Activated naive CD4-positive, alpha-beta T cell treated with anti-CD3 and anti-CD28 coated beads for 36 hours (primary cell): ENCODE data around the gene RELA. TPM values are rescaled to one million over a fixed set of nuclear protein-coding genes. Genes with fewer than 3 reads are reported as not detected.

Experiments
- CTCF ChIA-PET: fragments of 350-600 bp; sonication (Branson Sonifier 250); formaldehyde crosslinking; loops from one replicate; lab custom pipeline; 2021; ENCODE audit warnings: antibody characterized with exemption; lab: Charles Lee
- DNase-seq: peaks from one replicate; pipeline ENCODE4 v3.0.0-alpha.2; 2020
- H3K27ac Mint-ChIP-seq: one replicate; pipeline ENCODE4 v1.8.0; 2021; ENCODE audit warnings: mild to moderate bottlenecking, mixed read lengths
- H3K27me3 Mint-ChIP-seq: one replicate; pipeline ENCODE4 v1.8.0; 2021; ENCODE audit warnings: low read depth, mixed read lengths
- H3K36me3 Mint-ChIP-seq: one replicate; pipeline ENCODE4 v1.8.0; 2021; ENCODE audit warnings: low read depth, mixed read lengths
- H3K4me1 Mint-ChIP-seq: one replicate; pipeline ENCODE4 v1.8.0; 2021; ENCODE audit warnings: low read depth, mixed read lengths
- H3K4me3 Mint-ChIP-seq: one replicate; pipeline ENCODE4 v1.8.0; 2021; ENCODE audit warnings: mild to moderate bottlenecking, moderate library complexity, mixed read lengths
- H3K9me3 Mint-ChIP-seq: one replicate; pipeline ENCODE4 v1.8.0; 2021; ENCODE audit warnings: mixed read lengths
- intact Hi-C: fragments of 100-400 bp; cut with micrococcal nuclease; formaldehyde crosslinking; loops from one replicate; pipeline ENCODE4 v1.15.1; 2023
- total RNA-seq, 2 experiments: library from RNA; stranded (reverse); gene quantifications; one replicate each; pipeline ENCODE4 v1.2.3, GENCODE V29; 2021

The RELA gene
- total RNA-seq, 2 experiments from 2014 or later: 66.9 to 68.5 TPM

GRCh38 chr11:65613091-65613928 is 49.4 kb downstream of the RELA start:
- DNase-seq: peak; percentile 33
- peaks cover 19% of the 10 kb centered on the region for H3K36me3 Mint-ChIP-seq
- no peaks in the 10 kb centered on the region for H3K27me3 Mint-ChIP-seq
- no peaks in the 10 kb centered on the region for H3K9me3 Mint-ChIP-seq
- intact Hi-C loops: no loop called here
- H3K27ac Mint-ChIP-seq: peak overlapping the region; percentile 72
- peak overlapping the region; percentile 95 for H3K4me3 Mint-ChIP-seq
- H3K4me1 Mint-ChIP-seq: peaks cover 52% of the 10 kb centered on the region
- CTCF ChIA-PET: interaction anchor here (0.9 to 1.8 kb wide), 6 partner anchors 19 to 298 kb away, joined by 3 to 13 read pairs (median 4); partner anchors contain the start of gene FAM89B

GRCh38 chr11:65612691-65613090 is 50.0 kb downstream of the RELA start:
- intact Hi-C loops: no loop called here
- Mint-ChIP-seq H3K9me3 (no peaks in the 10 kb centered on the region), H3K4me1 (peaks cover 49% of the 10 kb centered on the region), H3K27me3 (no peaks in the 10 kb centered on the region), H3K4me3 (peak overlapping the region; percentile 95), H3K36me3 (peaks cover 18% of the 10 kb centered on the region), H3K27ac (peak overlapping the region; percentile 5)
- CTCF ChIA-PET: interaction anchor here (0.9 to 1.8 kb wide), 5 partner anchors 19 to 297 kb away, joined by 3 to 13 read pairs (median 3); no protein-coding TSS in a partner anchor
- DNase-seq: no peak

- H3K4me1 Mint-ChIP-seq: peaks cover 42% of the 10 kb centered on the region
- no peaks in the 10 kb centered on the region for H3K27me3 Mint-ChIP-seq
- DNase-seq: no peak
- H3K4me3 Mint-ChIP-seq: peak overlapping the region; percentile 95
- CTCF ChIA-PET: interaction anchor here (1.0 to 1.8 kb wide), 3 partner anchors 18 to 71 kb away, joined by 3 to 13 read pairs (median 9); no protein-coding TSS in a partner anchor
- intact Hi-C loops: no loop called here
- H3K27ac Mint-ChIP-seq: peak overlapping the region; percentile 59
- H3K36me3 Mint-ChIP-seq: peaks cover 15% of the 10 kb centered on the region
- H3K9me3 Mint-ChIP-seq: no peaks in the 10 kb centered on the region
These were observed 50.7 kb downstream of the RELA start for GRCh38 chr11:65611758-65612603.

GRCh38 chr11:65611028-65611757 is 51.5 kb downstream of the RELA start:
- no peak for DNase-seq
- Mint-ChIP-seq H3K27me3 (no peaks in the 10 kb centered on the region), H3K36me3 (peaks cover 10% of the 10 kb centered on the region), H3K4me3 (no peak overlapping the region), H3K27ac (peak overlapping the region; percentile 59), H3K4me1 (peaks cover 35% of the 10 kb centered on the region), H3K9me3 (no peaks in the 10 kb centered on the region)
- intact Hi-C loops: no loop called here
- CTCF ChIA-PET: no interaction called here

- Mint-ChIP-seq H3K36me3 (peaks cover 13% of the 10 kb centered on the region), H3K27me3 (no peaks in the 10 kb centered on the region), H3K27ac (peak overlapping the region; percentile 59), H3K4me1 (peaks cover 35% of the 10 kb centered on the region), H3K4me3 (no peak overlapping the region), H3K9me3 (no peaks in the 10 kb centered on the region)
- CTCF ChIA-PET: interaction anchor here (0.6 kb wide), 1 partner anchor 37 kb away, joined by 3 read pairs; no protein-coding TSS in a partner anchor
- intact Hi-C loops: no loop called here
- no peak for DNase-seq
These were observed 52.3 kb downstream of the RELA start for GRCh38 chr11:65610404-65610803.

- CTCF ChIA-PET: no interaction called here
- Mint-ChIP-seq H3K36me3 (peaks cover 13% of the 10 kb centered on the region), H3K27me3 (no peaks in the 10 kb centered on the region), H3K27ac (peak overlapping the region; percentile 64), H3K4me3 (no peak overlapping the region), H3K9me3 (no peaks in the 10 kb centered on the region), H3K4me1 (peaks cover 35% of the 10 kb centered on the region)
- DNase-seq: no peak
- intact Hi-C loops: no loop called here
These were observed 53.1 kb downstream of the RELA start for GRCh38 chr11:65609665-65610064.

GRCh38 chr11:65609229-65609628 is 53.5 kb downstream of the RELA start:
- intact Hi-C loops: no loop called here
- Mint-ChIP-seq H3K4me3 (no peak overlapping the region), H3K36me3 (peaks cover 13% of the 10 kb centered on the region), H3K27me3 (no peaks in the 10 kb centered on the region), H3K9me3 (no peaks in the 10 kb centered on the region), H3K27ac (no peak overlapping the region), H3K4me1 (peaks cover 35% of the 10 kb centered on the region)
- DNase-seq: no peak
- CTCF ChIA-PET: no interaction called here

- no peaks in the 10 kb centered on the region for H3K9me3 Mint-ChIP-seq
- H3K27me3 Mint-ChIP-seq: no peaks in the 10 kb centered on the region
- DNase-seq: no peak
- H3K27ac Mint-ChIP-seq: no peak overlapping the region
- H3K4me1 Mint-ChIP-seq: peaks cover 31% of the 10 kb centered on the region
- H3K4me3 Mint-ChIP-seq: no peak overlapping the region
- intact Hi-C loops: no loop called here
- CTCF ChIA-PET: no interaction called here
- peaks cover 13% of the 10 kb centered on the region for H3K36me3 Mint-ChIP-seq
These were observed 54.9 kb downstream of the RELA start for GRCh38 chr11:65607614-65608426.

GRCh38 chr11:65606876-65607613 is 55.7 kb downstream of the RELA start:
- CTCF ChIA-PET: no interaction called here
- peaks cover 9% of the 10 kb centered on the region for H3K36me3 Mint-ChIP-seq
- H3K4me1 Mint-ChIP-seq: peaks cover 23% of the 10 kb centered on the region

GRCh38 chr11:65604258-65604657 is 58.5 kb downstream of the RELA start:
- CTCF ChIA-PET: interaction anchor here (1.6 to 1.7 kb wide), 2 partner anchors 10 to 63 kb away, joined by 4 to 6 read pairs; no protein-coding TSS in a partner anchor

More at GRCh38 chr11:65606876-65607613, 55.7 kb downstream of the RELA start:
- H3K27me3 Mint-ChIP-seq: no peaks in the 10 kb centered on the region
- intact Hi-C loops: no loop called here
- H3K9me3 Mint-ChIP-seq: no peaks in the 10 kb centered on the region
- no peak overlapping the region for H3K27ac Mint-ChIP-seq
- no peak overlapping the region for H3K4me3 Mint-ChIP-seq
- DNase-seq: no peak

More at GRCh38 chr11:65604258-65604657, 58.5 kb downstream of the RELA start:
- intact Hi-C loops: no loop called here
- Mint-ChIP-seq H3K9me3 (no peaks in the 10 kb centered on the region), H3K27me3 (no peaks in the 10 kb centered on the region), H3K4me1 (no peaks in the 10 kb centered on the region), H3K27ac (no peak overlapping the region), H3K4me3 (no peak overlapping the region), H3K36me3 (peaks cover 5% of the 10 kb centered on the region)
- DNase-seq: no peak
